GM15510 (cell line): ENCODE results near the gene TRIM14.

Source experiments
- POLR2A ChIP-seq: IDR thresholded peaks from 3 replicates; pipeline ENCODE4 v1.6.1; 2011; ENCODE audit warnings: borderline replicate concordance; ENCODE audit not compliant: insufficient read length; ENCODE audit errors: extremely low read depth

The TRIM14 gene

GRCh38 chr9:98097836-98098235 lies 21.2 kb downstream of the TRIM14 start:
- TF ChIP-seq POLR2A: no peak

GRCh38 chr9:98096091-98096490 lies 22.9 kb downstream of the TRIM14 start:
- TF ChIP-seq POLR2A: no peak

DNA sequence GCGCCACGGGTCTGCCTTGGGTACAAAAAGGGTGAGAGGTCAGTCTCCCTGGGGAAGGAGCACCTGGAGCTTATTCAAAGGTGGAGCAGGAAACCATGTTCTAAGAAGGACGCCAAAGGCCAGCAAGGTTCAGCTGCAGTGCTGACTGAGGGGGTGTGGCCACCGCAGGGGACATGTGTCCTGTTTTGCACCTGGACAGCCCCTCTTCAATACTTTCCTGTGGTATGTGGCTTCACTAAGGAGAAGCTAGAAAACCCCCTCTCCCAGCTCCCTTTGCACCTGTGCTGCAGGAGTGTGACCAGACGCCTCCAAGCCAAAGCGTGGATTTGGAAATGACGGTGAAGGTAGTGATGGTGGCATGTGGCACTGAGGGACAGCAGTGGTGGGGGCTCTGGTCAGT lies 23.6 kb downstream of the TRIM14 start:
- no peak for TF ChIP-seq POLR2A

DNA sequence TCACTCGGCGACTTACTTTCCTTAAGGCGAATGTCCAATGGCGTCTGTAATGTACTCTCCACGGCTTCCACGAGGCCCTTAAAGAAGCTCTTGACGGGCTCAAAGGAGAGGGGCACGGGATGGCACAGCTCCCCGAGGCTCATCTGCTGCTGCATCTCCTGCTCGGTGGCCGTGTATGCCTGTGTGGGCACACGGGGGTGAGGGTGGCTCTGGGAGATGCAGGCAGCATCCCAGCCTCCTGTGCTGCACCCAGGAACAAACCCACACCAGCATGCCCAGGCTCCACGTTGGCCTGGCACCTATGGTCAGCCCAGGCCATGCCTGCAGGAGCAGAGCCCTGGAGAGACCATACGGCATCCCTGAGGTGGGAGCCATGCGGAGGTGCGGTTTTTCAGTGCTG lies 24.2 kb downstream of the TRIM14 start:
- TF ChIP-seq POLR2A: no peak

DNA sequence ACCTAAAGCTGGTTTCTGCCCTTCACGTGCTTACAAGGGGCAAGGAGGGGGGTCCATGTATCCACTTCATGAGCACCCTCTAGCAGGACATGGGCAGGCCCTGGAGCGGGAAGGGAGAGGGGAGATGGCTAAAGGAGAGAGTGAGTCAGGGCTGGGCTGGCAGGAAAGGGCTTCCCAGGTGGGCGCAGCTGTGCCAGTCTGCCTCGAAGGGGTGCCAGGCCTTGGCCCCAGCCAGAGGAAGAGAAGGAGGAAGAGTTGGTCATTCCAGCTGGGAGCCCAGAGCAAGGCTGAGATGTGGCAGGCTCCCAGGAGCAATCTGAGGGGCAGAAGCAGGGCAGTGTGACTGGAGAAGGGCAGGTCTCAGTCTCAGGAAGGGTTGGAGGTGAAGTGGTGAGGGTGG lies 24.7 kb downstream of the TRIM14 start:
- TF ChIP-seq POLR2A: no peak

- TF ChIP-seq POLR2A: no peak
These were observed 26.4 kb downstream of the TRIM14 start for GRCh38 chr9:98092613-98092931.

DNA sequence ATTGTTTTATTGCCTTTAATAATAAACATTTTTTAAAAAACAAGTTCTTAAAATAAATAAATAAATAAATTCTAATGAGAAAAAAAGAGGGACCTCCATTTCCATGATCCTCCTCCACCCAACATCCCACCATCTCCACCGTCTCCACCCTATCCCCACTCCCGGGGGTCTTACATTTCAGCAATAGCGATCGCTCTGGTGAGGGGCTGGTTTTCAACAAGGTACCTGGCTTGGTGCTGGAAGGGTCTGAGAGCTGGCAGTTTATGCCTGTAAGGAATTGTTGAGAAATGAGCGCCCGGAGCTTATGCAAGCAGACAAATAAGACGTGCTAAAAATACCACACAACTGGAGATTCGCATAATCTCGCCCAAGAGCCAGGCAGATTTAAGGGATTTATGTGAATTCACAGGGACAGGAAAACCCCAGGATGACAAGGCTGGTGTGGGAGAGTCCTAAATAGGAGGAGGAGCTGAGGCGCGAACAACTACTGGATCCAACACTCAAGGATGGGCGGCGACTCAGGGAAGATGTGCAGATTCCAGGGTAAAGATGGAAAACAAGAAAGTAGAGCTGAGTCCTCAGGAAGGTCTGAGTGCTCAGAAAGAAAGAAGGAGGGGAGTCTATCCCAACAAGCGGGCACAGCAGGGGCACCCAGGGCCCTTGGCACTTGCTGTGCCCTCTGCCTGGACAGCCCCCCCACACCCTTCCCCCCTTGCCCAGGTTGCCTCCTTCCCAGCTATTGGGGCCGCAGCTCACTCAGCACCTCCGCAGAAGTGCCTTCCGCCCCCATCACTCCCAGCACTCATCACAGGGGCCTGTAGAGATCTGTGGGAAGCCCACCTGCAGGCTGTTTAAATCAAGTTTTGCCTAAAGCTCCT lies 27.0 kb downstream of the TRIM14 start:
- no peak for TF ChIP-seq POLR2A

DNA sequence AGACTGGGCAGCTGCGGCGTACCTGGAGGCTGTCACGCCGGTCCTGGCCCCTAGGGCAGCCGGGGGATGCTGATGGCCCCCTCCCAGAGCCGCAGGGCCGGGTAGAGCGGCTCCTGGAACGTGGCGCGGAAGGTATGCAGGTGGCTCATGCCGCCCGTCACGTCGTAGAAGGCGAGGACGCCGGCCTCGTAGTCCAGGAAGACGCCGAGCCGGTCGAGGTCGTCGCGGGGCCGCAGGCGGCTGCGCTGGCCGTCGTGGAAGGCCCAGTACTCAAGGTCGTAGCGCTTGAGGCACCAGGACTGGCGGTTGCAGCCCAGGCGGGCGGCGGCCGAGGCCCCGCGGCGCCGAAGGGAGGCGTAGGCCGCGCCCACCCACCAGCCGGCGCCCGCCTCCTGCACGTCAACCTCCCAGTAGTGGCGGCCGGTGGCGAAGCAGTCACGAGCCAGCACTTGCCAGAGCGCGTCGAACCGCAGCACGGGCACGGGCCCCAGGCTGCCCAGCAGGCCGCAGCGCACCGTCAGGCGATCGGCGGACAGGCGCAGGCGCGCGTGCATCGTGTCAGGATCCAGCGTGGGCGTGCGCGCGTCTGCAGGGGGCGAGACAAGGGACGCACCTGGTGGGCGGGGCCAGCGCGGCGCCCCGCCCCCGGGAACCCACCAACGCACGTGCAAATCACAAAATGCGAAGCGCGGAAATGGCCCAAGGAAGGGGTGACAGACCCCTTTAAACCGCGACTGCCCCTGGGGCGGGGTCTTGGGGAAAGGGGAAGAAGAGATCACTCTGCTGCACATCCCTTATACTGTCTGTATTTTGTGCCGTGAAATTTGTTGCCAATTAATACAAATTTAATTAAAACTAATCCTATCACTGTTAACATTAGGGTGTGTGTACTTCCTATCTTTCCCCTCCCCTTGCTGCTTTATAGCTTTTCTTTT lies 31.3 kb downstream of the TRIM14 start:
- no peak for TF ChIP-seq POLR2A

- no peak for TF ChIP-seq POLR2A
These were observed 32.6 kb downstream of the TRIM14 start for GRCh38 chr9:98086461-98086860.

GRCh38 chr9:98085944-98086343 lies 33.1 kb downstream of the TRIM14 start:
- TF ChIP-seq POLR2A: no peak

- no peak for TF ChIP-seq POLR2A
These were observed 34.0 kb downstream of the TRIM14 start for GRCh38 chr9:98085058-98085457.

GRCh38 chr9:98084396-98084795 lies 34.6 kb downstream of the TRIM14 start:
- no peak for TF ChIP-seq POLR2A

DNA sequence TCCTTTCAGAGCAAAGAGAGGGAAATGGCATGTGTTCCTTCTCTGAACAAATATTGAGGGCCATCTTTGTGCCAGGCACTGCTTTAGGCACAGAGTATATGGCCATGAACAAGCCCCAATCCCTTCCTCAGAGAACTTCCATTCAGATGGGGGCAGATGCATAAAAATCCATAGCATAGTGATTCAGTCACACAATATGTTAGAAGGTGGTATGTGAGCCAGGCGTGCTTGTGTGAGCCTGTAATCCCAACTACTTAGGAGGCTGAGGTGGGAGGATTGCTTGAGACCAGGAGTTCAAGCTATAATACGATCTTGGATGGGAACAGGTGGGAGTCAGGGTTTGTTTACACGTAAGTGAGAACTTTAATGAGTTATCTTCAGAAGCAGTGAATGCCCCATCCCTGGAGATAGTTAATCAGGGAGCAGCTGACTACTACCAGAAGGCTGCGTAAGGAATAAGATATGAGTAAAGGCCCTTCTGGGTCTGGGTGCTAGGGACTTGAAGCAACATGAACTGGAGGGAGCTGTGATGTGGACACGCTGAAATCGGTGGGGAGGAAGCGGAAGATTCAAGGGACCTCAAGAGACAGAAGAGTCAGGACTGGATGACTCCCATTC lies 35.3 kb downstream of the TRIM14 start:
- no peak for TF ChIP-seq POLR2A

DNA sequence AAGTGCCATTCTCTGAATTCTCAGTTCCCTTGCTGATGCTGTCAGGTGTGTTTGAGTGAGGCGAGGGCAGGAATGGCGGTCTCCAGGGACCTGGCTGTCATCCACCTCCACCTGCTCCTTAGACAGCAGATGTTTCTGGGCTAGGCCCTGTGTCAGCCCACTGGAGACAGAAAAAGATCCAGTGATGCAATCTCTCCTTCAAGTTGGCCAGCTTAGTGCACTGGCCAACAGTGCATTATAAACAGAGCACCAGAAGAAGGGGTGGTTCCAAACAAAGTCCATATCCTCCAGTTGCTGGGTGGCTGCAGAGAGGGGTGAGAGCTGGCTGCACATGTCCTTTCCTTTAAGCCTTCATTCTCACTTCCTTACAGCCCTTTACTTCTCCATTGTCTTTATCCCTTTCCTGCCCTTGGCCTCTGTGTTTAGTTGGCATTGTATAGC lies 35.9 kb downstream of the TRIM14 start:
- no peak for TF ChIP-seq POLR2A

GRCh38 chr9:98081477-98082219 lies 37.4 kb downstream of the TRIM14 start:
- no peak for TF ChIP-seq POLR2A

GRCh38 chr9:98080780-98081179 lies 38.2 kb downstream of the TRIM14 start:
- no peak for TF ChIP-seq POLR2A

GRCh38 chr9:98080326-98080725 lies 38.7 kb downstream of the TRIM14 start:
- TF ChIP-seq POLR2A: no peak
